ENCODE measurements around the gene ELMO1. TPM values are rescaled to one million over a fixed set of nuclear protein-coding genes. Genes with fewer than 3 reads are reported as not detected.

The ELMO1 gene
- total RNA-seq, 1 donor from 2014 or later, result 132 TPM

GRCh38 chr7:37330775-37331174, 117.9 kb downstream of the ELMO1 start:
- Mint-ChIP-seq H3K27ac (no peak overlapping the region), H3K4me1 (peaks cover 29% of the 10 kb centered on the region), H3K36me3 (ENCODE audit: low read depth) (peaks cover 76% of the 10 kb centered on the region)

GRCh38 chr7:37329940-37330339, 118.7 kb downstream of the ELMO1 start:
- Mint-ChIP-seq H3K4me3 (no peak overlapping the region), H3K27ac (no peak overlapping the region), H3K27me3 (no peaks in the 10 kb centered on the region), H3K36me3 (ENCODE audit: low read depth) (peaks cover 76% of the 10 kb centered on the region), H3K9me3 (no peaks in the 10 kb centered on the region), H3K4me1 (peaks cover 21% of the 10 kb centered on the region)
- intact Hi-C loops (cut with micrococcal nuclease), result no loop called here
- ChIA-PET POLR2A (no interaction called here), CTCF (interaction anchor here (1.8 kb wide), 1 partner anchor 12 kb away, joined by 3 read pairs; no protein-coding TSS in a partner anchor)
- no peak for DNase-seq
- no peak for ATAC-seq (ENCODE audit: low read depth)
- TF ChIP-seq CTCF (IDR thresholded peaks at IDR 0.05), result no peak

More at GRCh38 chr7:37330775-37331174, 117.9 kb downstream of the ELMO1 start:
- no peaks in the 10 kb centered on the region for H3K27me3 Mint-ChIP-seq
- ChIA-PET POLR2A (interaction anchor here (1.2 kb wide), 1 partner anchor 10 kb away, joined by 4 read pairs; no protein-coding TSS in a partner anchor), CTCF (interaction anchor here (1.8 kb wide), 1 partner anchor 11 kb away, joined by 3 read pairs; no protein-coding TSS in a partner anchor)
- DNase-seq, result no peak
- H3K4me3 Mint-ChIP-seq, result no peak overlapping the region
- intact Hi-C loops (cut with micrococcal nuclease), result no loop called here
- no peak for TF ChIP-seq CTCF (IDR thresholded peaks at IDR 0.05)
- ATAC-seq (ENCODE audit: low read depth), result no peak
- H3K9me3 Mint-ChIP-seq, result no peaks in the 10 kb centered on the region

GRCh38 chr7:37327288-37327687, 121.4 kb downstream of the ELMO1 start:
- H3K27ac Mint-ChIP-seq, result no peak overlapping the region
- intact Hi-C loops (cut with micrococcal nuclease), result no loop called here
- H3K9me3 Mint-ChIP-seq, result no peaks in the 10 kb centered on the region
- no peak for TF ChIP-seq CTCF (IDR thresholded peaks at IDR 0.05)
- DNase-seq (no peak), ATAC-seq (ENCODE audit: low read depth) (no peak)
- CTCF ChIA-PET, result no interaction called here
- peaks cover 80% of the 10 kb centered on the region for H3K36me3 Mint-ChIP-seq (ENCODE audit: low read depth)
- peaks cover 5% of the 10 kb centered on the region for H3K4me1 Mint-ChIP-seq
- no peak overlapping the region for H3K4me3 Mint-ChIP-seq
- no peaks in the 10 kb centered on the region for H3K27me3 Mint-ChIP-seq
- POLR2A ChIA-PET, result interaction anchor here (0.6 kb wide), 1 partner anchor 9 kb away, joined by 3 read pairs; no protein-coding TSS in a partner anchor

GRCh38 chr7:37323966-37324365, 124.7 kb downstream of the ELMO1 start:
- Mint-ChIP-seq H3K36me3 (ENCODE audit: low read depth) (peaks cover 59% of the 10 kb centered on the region), H3K4me1 (no peaks in the 10 kb centered on the region), H3K4me3 (no peak overlapping the region), H3K27me3 (no peaks in the 10 kb centered on the region), H3K9me3 (no peaks in the 10 kb centered on the region), H3K27ac (no peak overlapping the region)
- intact Hi-C loops (cut with micrococcal nuclease), result no loop called here
- POLR2A ChIA-PET, result interaction anchor here (2.0 kb wide), 1 partner anchor 9 kb away, joined by 4 read pairs; no protein-coding TSS in a partner anchor
- CTCF ChIA-PET, result interaction anchor here (0.8 to 1.0 kb wide), 2 partner anchors 29 to 115 kb away, joined by 5 to 7 read pairs; no protein-coding TSS in a partner anchor
- DNase-seq, result no peak
- ATAC-seq (ENCODE audit: low read depth), result no peak
- TF ChIP-seq CTCF (IDR thresholded peaks at IDR 0.05), result no peak

- no peaks in the 10 kb centered on the region for H3K4me1 Mint-ChIP-seq
- TF ChIP-seq CTCF (IDR thresholded peaks at IDR 0.05), result no peak
- POLR2A ChIA-PET, result interaction anchor here (2.0 kb wide), 1 partner anchor 10 kb away, joined by 4 read pairs; no protein-coding TSS in a partner anchor
- DNase-seq (no peak), ATAC-seq (ENCODE audit: low read depth) (no peak)
- CTCF ChIA-PET, result interaction anchor here (1.3 kb wide), 1 partner anchor 38 kb away, joined by 3 read pairs; no protein-coding TSS in a partner anchor
- peaks cover 47% of the 10 kb centered on the region for H3K36me3 Mint-ChIP-seq (ENCODE audit: low read depth)
- H3K27ac Mint-ChIP-seq, result no peak overlapping the region
- no peaks in the 10 kb centered on the region for H3K9me3 Mint-ChIP-seq
- H3K27me3 Mint-ChIP-seq, result no peaks in the 10 kb centered on the region
- H3K4me3 Mint-ChIP-seq, result no peak overlapping the region
- intact Hi-C loops (cut with micrococcal nuclease), result no loop called here
Measured at GRCh38 chr7:37322831-37323230, 125.8 kb downstream of the ELMO1 start.

All from activated B cell treated with CpG ODN at 0.5 μM for 24 hours (primary cell).